ENCODE results near the gene TRAF4.

TRAF4 gene

DNA sequence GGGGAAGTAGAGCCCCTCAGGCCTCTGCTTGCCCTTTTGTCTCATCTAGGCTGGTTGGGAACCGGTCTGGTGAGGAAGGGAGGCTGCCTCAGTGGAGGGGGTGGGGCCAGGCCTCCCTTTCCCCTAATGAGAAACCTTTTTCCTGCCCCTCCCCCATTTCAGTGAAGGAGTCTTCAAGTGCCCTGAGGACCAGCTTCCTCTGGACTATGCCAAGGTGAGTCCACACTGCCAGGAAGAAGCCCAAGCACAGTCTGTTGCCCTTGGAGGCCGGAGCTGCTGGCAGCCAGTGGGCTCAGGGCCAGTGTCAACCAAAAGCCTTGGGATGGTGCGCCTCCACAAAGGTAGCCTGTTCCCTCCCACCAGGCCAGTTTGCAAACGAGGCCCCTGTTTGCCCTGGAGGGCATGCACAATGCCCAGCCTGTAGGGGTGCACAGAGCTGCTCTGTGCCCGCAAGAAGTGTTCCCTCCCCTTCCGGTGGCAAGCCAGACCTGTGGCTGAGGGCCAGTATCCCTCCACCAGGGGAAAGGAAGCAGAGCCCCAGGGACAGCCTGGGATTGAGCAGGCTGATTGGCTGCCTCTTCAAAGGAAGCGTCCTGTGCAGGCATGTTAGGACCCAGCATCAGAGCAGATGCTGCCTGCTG is 3.4 kb downstream of the TRAF4 start:
- peak in 51 of 56 donors; percentile 31 to 81 (median 61) for DNase-seq

DNA sequence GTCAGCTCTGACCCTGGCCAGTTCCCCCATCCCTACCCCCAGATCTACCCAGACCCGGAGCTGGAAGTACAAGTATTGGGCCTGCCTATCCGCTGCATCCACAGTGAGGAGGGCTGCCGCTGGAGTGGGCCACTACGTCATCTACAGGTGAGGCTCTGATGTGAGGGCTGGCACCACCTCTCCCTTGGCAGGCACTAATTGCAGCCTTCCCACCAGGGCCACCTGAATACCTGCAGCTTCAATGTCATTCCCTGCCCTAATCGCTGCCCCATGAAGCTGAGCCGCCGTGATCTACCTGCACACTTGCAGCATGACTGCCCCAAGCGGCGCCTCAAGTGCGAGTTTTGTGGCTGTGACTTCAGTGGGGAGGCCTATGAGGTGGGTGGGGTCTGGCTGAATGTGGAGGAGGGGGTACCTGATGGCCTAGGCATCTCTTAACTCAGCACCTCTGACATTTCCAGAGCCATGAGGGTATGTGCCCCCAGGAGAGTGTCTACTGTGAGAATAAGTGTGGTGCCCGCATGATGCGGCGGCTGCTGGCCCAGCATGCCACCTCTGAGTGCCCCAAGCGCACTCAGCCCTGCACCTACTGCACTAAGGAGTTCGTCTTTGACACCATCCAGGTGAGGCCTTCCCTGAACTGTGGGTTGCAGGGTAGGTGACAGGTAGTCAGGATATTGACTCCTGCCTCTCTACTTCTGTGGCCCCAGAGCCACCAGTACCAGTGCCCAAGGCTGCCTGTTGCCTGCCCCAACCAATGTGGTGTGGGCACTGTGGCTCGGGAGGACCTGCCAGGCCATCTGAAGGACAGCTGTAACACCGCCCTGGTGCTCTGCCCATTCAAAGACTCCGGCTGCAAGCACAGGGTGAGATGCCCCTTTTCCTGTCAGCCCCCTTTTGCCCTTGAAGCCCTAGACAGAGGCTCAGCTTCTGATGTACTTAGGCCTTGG is 4.3 kb downstream of the TRAF4 start:
- DNase-seq = peak in 2 of 56 donors; percentile 7 to 43

GRCh38 chr17:28748852-28749515 is 5.2 kb downstream of the TRAF4 start:
- peak in 2 of 56 donors; percentile 17 to 18 for DNase-seq

GRCh38 chr17:28749516-28750177 is 5.8 kb downstream of the TRAF4 start:
- DNase-seq = no peak

GRCh38 chr17:28750178-28751047 is 6.6 kb downstream of the TRAF4 start:
- DNase-seq = peak; percentile 30 to 97 (median 83)

DNA sequence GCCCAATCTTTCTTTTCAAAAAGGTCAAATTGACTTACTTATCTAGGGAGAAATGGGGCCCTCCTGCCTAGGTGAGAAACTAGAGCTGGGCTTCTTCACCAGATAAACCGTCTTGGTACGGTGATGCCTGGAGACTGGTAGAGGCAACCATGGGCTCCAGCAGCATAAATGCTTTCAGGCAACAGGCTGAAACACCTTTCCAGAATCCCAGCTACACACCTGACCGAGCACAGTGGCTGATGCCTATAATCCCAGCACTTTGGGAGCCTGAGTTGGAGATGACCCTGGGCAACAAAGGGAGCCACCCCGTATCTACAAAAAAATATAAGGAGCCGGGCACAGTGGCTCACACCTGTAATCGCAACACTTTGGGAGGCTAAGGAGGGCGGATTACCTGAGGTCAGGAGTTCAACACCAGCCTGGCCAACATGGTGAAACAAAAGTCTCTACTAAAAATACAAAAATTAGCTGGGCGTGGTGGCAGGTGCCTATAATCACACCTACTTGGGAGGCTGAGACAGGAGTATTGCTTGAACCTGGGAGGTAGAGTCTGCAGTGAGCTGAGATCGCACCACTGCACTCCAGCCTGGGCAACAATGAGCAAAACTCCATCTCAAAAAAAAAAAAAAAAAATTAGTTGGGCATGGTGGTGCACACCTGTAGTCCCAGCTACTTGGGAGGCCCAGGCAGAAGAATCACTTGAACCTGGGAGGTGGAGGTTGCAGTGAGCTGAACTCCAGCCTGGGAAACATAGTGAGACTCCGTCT is 8.0 kb downstream of the TRAF4 start:
- no peak for DNase-seq

DNA sequence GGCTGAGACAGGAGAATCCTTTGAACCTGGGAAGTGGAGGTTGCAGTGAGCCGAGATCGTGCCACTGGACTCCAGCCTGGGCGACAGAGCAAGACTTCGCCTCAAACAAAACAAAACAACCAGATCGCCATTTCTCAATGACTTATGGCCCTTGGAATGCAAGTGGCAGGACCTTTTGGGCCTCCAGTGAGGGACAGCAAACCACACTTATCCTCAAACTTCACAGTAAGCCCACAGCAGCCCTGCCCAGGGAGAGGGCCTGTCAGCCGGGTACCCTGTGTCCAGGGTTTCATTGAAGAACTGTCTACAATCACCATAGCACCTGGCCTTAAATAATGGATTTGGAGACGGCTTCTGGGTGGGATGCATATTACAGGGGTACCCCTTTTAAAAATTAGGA is 11.7 kb downstream of the TRAF4 start:
- no peak for DNase-seq

- no peak for DNase-seq
These were observed 12.4 kb downstream of the TRAF4 start for GRCh38 chr17:28756049-28756804.

- DNase-seq = no peak
These were observed 14.8 kb downstream of the TRAF4 start for GRCh38 chr17:28758411-28759121.

DNA sequence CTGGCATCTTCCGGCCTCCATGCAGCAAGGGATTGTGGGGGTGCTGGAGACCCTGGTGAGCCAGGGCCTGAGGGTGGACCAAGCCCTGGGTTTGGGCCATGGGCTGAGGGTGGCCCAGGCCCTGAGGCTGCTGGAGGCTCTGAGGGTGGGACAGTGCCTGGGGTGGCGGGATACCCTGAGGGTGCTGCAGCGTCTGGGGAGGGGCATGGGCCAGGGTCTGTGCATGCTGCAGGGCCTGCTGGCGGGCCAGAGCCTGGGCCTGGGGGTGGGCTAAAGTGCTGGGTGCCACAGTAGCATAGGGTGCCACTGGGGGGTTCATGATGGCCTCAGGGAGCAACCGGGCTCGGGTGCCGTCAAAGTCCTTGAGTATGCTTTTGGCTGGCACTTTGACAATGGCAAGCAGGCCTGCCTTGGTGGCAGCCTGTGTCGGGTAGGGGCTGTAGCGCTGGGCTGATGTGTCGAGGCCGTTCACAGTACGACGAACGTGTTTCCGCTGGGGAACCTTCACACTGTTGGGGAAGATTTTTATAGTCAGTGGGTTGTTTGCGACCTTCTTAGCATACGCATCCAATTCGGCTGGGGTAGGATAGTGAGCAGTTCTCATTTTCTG is 15.6 kb downstream of the TRAF4 start:
- DNase-seq = no peak

GRCh38 chr17:28760601-28761562 is 17.1 kb downstream of the TRAF4 start:
- DNase-seq = peak in 27 of 56 donors; percentile 7 to 68 (median 34)

GRCh38 chr17:28763137-28763799 is 19.5 kb downstream of the TRAF4 start:
- DNase-seq = peak in 1 of 56 donors; percentile 65

DNA sequence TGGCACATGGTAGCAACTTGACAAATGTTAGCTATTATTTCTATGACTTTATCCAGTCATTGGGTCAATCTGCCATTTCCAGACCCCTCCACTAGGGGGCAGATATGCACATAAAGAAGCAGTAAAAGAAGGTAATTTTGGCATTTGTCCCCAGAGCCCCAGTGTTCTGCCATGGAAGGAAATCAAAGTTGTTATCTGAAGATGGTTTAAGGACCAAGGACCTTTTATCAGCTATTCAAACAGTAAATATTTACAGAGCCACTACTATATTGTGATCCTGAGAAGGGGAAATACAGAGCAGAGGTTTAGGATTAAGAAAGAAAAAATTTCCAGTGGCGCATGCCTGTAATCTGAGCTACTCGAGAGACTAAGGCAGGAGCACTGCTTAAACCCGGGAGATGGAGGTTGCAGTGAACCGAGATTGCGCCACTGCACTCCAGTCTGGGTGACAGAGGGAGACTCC is 20.0 kb downstream of the TRAF4 start:
- DNase-seq = peak in 39 of 56 donors; percentile 15 to 88 (median 36)

DNA sequence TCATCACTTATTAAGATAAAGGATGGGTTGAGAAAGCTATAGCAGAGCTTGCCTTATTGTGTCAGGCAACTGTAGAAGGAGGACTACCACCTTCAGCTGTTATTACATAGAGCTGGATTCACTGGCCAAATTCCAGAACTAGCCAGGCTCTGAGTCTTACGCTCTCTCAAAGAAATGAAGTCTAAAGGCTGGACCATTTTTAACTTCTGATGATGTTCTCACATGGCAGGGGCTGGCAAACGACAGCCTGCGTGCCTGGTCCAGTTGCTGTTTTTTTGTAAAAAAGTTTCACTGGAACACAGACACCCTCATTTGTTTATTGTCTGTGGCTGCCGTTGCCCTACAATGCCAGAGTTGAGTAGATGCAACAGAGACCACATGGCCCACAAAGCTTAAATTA is 21.2 kb downstream of the TRAF4 start:
- peak in 3 of 56 donors; percentile 6 to 21 (median 14) for DNase-seq

GRCh38 chr17:28773736-28774135 is 29.9 kb downstream of the TRAF4 start:
- no peak for DNase-seq

- no peak for DNase-seq
These were observed 30.4 kb downstream of the TRAF4 start for GRCh38 chr17:28774206-28774605.

All from nucleus accumbens (tissue), 56 donors.